ENCODE measurements around the gene EFNA1.
A peak's percentile ranks its signal among the peaks of the same experiment; 100 is the strongest.
"Not testable (repeated sequence)": the region's sequence is repeated elsewhere in the genome, so short reads cannot be mapped to it uniquely, and the experiment has no call there.

EFNA1 gene

DNA sequence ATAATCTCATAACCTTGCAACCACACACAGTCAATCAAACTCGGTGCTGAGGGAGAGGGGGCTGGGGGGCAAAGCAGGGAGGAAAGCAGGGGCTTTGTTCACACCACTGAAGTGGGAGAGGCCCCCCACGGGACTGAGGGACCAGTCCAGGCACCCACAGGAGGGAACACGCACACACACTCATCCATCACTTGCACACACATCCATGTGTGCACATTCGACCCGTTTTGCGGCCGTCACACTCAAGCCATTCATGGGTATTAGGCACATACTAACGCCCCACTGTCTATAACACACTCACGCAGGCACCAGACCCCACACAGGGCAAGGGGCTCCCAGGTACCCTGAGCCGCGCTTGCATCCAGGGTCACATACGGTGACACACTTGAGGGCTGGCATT is 35.0 kb upstream of the EFNA1 start:
- no peak for DNase-seq

DNA sequence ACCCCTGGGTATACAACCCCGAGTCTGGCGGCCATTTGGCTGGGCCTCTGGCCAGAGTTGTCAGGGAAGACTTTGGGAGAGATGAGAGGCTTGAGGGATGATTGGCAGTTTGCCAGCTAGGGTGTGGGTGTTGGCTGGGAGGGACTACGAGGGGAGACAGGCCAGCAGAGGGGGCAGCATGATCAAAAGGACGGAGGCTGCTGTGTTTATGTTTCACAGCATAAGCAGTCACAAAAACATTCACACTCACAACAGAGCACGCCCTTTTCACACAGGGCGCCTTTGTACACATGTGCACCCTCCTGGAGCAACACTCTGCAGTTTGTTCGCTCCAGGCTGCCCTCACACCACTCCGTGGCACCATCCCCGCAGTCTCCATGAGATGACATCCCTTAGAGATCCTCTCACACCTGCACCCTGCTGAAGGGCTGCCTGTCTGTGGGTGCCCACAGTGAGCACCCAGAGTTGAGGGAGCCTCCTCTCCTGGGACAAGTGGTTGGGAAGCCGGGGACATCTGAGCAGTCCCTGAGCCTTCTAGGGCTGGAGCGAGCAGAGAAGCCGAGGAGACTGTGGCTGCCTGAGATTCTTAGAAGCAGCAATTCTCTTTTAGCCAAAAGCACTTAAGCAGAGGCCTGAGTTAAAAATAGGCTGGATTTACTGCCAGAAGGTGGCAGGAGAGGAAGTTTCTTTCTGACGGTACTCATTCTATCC is 33.6 kb upstream of the EFNA1 start:
- peak; percentile 51 to 59 for DNase-seq

DNA sequence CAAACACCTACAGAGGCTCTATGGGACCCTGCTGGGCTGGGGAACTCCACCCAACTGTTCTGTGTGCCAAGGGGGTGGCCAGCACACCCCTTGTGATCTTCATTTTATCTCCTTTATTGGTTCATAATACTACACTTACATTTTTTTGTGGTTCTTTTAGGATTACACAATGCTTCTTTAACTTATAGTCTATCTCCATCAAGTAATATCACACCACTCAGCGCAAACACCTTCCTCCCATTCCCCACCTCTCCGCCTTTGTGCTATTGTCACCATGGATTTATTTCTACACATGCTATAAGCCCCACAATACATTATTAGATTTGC is 33.1 kb upstream of the EFNA1 start:
- no peak for DNase-seq

DNA sequence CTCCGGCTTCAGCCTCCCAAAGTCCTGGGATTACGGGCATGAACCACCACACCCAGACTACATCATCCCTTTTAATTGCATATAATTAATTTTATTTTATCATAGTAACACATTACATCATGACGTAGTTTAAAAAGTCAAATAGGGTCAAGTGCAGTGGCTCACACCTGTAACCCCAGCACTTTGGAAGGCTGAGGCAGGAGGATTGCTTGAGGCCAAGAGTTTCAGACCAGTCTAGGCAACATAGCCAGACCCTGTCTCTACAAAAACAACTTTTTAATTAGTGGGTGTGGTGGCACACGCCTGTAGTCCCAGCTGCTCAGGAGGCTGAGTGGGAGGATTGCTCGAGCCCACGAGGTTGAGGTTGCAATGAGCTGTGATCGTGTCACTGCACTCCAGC is 28.3 kb upstream of the EFNA1 start:
- no peak for DNase-seq

DNA sequence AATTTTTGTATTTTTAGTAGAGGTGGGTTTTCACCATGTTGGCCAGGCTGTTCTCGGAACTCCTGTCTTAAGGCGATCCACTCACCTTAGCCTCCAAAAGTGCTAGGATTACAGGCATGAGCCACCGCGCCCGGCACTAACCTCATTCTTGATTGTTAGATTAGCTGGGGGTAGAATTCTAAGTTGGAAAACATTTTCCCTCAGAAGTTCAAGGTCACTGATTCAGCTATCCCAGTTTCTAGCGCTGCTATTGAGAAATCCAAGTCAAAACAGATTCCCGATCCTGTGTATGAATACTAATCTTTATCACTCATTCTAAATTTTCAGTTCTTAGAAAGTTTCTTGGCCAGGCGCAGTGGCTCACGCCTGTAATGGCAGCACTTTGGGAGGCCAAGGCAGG is 24.4 kb upstream of the EFNA1 start:
- DNase-seq = no peak

DNA sequence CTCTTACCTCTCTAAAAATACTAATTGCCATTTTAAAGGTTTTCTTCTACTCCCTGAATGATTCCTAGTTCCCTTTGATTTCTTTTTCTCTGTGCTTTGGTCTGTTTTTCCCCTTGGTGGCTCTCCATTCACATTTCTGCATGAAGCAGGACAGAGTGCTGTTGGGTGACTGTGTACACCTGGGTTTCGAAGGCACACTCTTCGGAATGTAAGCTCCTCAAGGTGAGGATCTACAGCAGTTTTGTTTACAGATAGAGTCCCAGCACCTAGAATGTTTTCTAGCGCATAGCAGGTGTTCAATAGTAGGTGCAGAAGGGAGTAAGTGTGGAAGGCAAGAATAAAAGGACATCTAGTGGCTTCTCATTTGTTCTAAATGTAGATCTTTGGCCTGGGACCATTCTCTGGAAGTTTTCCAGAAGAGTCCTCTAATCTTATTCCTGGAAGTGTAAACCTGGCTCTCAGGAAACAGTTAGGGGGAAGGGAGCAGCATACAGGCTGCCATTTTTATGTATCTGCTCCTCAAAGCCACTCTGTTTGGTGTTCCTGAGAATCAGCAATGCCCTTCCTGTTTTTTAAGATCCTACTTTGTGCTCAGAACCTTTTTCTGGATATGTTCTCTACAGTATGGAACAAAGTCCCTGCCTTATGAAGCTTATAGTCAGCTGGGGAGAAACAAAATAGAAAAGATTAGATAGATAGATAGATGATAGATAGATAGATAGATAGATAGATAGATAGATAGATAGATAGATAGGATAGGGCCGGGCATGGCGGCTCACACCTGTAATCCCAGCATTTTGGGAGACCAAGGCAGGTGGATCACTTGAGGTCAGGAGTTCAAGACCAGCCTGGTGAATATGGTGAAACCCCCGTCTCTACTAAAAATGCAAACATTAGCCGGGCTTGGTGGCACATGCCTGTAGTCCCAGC is 22.8 kb upstream of the EFNA1 start:
- DNase-seq = no peak

DNA sequence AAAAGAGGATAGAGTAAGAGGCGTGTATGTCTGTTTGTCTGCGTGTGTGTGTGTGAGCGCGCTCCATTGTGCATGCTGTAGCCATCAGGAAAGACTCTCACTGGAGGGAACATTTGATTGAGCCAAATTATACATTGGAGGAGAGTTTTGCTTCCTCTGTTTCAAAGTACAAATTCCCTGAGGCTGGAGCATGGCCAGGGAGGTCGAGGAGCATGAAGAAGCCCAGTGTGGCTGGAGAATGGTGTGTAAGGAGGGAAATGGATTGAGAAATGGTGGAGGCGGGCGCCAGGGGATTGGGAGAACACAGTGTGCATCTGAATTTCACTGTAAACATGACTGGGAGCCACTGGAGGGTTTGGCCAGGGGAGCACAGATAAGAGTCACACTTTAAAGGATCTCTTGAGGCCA is 22.1 kb upstream of the EFNA1 start:
- no peak for DNase-seq

DNA sequence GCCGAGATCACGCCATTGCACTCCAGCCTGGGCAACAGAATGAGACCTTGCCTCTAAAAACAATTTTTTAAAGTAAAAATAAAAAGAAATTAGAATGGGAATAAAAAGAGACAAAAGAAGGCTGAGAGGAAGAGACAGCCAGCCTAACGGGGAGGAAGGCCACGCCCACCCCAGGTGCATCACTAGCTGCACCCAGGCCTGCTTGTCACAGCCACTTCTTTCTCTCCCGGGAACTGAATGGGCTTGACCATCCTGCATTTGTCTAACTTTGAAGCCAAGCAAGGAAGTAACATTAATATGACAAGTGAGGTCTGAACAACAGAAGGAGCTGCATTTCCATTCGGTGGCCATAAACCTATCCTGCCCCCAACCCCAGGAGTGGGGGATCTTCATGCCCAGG is 20.8 kb upstream of the EFNA1 start:
- DNase-seq = no peak

DNA sequence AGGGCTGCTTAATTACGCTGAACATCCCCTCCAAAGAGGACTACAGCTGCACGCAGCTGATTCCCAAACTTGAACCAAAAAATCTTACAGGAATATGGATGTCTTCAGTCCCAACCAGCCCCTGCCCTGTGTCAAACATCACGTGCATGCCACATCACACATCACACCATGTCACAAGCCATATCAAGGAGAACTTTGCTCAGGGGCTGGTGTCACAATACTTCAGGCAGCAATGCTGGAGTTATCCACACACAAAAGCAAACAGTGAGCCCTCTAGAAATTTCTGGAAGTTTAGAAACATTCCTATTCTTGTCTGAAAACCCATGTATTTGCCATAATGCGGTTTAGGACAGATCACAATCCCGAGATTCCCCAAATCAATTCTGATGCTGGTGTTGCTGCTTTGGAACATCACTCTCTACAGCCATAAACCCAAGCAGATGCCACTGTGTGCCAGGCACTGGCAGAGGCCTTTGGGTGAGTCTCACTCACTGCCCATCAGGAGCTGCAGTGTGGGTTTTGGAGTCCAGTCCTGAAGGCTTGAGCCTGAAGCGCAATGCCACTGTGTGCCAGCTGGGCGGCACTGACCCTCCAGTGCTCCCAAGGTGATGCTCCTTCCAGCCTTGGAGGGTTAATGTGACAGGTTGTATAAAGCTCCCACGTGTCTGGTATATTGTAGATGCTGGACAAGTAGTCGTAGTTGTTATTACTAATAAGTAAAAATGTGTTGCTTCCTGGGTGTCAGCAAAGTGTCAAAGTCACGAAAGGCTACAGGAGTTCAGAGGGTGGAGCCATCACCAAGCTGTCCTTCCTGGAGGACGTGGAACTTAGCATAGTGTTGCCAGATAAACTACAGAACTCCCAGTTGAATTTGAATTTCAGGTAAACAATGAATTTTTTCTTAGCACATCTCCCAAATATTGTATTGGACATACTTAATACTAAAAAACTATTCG is 20.1 kb upstream of the EFNA1 start:
- DNase-seq = no peak

DNA sequence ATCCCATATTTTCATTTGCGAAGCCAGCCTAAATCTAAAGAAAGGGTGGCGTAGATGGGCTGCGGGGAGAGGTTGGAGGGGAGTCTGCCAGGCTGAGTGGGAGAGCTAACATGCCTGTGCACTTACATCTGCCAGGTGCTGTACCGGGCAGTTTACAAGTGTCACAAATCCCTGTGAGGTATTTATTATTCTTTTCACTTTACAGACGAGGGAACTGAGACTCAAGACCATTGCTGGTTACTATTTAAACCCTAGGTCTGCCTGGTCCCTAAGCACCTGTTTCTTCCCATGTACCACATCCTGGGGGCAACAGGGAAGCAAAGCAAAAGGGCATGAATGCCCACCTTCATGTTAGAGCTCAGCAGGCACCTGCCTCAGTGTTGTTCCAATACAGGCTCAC is 19.4 kb upstream of the EFNA1 start:
- no peak for DNase-seq

DNA sequence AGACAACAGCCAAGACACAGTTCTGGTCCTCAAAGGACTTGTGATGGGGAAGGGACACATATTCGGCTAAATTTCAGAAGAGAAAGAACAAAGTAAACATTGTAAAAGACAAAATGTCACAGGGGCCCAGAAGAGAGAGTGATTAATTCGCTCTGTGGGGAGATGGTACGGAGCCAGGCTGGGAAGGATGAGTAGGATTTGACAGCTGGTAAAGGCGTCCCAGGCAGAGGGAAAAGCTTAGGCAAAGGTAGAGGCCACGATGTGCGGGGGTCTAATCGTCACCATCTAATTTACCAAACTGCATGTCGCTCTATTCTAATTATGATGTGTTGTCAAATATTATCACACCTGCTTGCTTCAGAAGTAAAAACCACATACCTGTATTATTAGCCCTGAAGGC is 17.3 kb upstream of the EFNA1 start:
- no peak for DNase-seq

DNA sequence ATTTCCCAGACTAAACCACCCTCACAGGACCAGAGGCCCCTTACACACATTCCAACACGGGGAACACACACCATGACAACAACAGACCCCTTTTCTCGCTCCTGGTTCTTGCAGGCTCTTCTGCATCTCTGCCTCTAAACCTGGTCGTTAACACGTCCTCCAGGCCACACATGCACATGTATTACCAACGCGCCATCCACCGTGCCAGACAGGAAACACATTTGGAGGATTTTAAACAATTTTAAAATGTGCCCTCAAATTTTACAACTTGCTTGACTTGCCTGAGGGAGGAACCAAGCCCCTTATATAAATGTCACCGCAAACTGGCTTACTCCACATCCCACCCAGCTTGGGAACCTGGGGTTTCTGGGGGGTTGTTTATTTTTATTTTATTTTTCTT is 16.9 kb upstream of the EFNA1 start:
- DNase-seq = no peak

DNA sequence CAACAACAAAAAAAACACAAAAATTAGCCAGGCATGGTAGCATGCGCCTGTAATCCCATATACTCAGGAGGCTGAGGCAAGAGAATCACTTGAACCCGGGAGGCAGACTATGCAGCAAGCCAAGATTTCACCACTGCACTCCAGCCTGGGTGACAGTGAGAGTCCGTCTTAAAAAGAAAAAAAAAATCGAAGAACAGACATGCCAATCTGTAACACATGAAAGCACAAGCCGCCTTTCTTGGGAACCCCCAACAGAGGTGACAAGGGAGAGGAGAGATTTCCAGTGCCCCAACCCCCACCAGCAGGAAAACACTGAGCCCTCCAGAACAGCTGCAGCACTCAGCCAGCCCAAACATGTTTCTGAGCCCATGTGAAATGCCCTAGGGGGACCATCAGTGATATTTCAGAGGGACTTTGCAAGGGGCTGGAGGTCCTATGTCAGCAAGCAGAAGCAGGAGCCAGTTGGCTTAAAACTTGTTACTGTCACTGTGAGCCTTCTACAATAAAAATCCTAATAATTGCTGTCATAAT is 14.2 kb upstream of the EFNA1 start:
- no peak for DNase-seq

DNA sequence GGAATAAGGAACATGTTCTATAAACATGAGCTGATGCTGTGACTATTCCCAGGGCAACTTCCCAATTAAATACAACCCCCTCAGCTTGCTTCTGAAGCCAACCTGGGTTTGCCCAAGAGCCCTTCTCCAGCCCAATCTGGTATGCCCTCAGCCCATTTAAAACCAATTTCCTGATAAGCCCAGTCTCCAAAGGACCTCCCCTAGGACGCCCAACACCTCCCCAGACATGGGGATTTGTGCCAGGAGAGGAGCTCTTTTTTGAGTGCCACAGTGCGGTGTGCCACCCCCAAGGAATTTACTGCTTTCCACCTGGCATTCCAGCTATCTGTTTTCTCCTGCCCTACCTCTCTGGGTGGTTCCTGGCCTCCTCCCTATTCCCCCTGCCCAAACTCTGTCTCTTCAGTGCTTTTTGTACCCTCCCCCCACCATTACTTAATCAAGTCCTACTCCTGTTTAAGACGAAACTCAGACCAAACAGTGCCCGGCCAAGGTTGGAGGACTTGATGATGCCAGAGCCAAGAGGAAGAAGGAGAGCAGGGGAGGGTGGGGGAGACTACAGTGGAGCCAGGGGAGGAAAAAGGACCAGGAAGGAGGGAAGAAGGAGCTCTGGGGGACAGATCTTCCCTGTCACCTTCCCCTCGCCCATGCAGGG is 11.4 kb upstream of the EFNA1 start:
- DNase-seq = no peak

DNA sequence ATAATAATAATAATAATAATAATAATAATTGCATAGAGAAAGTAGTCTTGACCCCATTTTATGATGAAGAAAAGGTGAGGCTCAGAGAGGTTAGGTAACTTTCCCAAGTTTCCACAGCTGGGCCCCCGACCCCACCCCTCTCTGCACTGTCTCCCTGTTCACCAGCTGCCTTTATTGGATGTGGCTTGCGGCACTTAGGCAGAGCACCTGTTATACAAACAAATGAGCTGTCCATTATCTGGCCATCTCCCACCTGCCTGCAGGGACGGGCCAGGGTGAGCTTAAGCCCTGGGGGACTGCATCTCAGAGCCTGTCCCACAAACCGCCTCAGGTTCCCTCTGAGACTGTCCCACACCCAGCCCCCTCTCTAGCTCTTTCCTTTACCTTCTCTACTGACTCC is 10.1 kb upstream of the EFNA1 start:
- DNase-seq = no peak

DNA sequence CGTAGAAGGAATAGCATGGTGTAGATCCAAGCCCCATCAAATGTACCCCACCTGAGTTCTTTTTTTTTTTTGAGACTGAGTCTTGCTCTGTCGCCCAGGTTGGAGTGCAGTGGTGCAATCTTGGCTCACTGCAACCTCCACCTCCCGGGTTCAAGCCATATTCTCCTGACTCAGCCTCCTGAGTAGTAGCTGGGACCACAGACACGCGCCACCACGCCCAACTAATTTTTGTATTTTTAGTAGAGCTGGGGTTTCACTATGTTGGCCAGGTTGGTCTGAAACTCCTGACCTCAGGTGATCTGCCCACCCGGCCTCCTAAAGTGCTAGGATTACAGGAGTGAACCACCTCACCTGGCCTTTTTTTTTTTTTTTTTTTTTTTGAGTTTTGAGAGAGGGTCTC is 9.6 kb upstream of the EFNA1 start:
- DNase-seq = not testable (repeated sequence)

DNA sequence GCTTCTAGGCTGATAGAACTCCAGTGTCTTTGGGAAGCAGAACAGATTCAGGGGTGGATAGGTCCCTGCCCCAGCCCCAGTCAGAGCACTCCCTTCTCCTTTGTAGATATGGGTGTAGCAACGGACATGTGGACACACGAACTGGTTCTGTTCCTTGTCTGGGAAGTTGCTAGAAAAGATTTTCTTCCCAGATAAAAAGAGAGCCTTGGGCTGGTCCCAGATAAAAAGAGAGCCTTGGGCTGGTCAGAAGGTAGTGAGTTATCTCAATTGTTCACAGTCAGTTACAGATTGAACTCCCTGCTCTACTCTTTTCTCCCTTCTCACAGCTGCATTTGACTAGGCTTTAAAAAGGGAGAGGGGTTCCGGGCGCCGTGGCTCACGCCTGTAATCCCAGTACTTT is 7.4 kb upstream of the EFNA1 start:
- no peak for DNase-seq

DNA sequence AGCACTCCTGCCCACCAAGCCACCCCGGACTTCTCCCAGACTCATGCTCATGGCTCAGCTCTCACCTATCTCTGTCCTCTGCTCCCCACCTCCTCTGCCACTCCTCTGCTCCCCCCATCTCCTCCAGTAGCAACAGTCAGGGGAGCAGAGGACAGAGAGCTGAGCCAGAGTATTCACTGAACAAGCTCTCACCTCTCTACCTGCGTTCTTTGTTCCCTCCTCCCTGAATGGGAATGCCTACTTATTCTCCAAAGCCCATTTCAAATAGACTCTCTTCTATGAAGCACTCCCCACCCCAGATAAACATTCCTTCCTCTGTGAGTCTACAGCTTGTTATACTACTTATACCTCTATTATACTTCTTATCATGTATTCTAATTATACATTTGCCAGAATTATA is 6.4 kb upstream of the EFNA1 start:
- no peak for DNase-seq

DNA sequence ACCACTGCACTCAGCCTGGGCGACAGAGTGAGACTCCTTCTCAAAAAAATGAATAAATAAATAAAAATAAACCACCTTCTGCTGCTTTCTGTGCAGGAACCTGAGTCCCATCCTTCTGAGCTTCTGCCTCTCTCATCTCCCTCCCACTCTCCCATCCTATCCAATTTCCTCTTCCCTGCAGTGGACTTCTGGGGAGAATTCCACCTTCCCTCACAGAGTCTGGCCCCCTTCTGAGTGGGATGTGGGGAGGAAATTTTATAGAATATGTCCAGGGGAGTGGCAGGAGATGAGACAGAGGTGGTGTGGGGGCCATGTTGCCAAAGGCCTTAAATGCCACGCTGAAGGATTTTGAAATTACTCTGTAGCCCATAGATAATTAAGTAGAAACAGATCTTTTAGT is 5.4 kb upstream of the EFNA1 start:
- DNase-seq = no peak

DNA sequence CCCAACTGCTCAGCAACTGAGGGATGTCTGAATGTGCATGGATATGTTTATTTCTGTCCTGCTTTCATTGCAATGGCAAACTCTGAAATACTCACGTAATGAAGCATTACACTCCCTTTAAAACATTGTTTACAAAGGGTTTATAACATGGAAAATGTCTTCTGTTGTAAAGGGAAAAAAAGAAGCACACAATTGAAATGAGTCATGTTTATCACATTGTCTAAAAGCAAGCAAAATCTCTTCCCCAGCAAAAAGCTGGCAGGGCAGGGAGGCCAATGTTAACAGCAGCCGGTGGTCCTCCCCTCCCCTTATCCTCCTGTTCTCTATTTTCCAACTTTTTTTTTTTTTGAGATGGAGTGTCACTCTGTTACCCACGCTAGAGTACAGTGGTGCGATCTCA is 3.9 kb upstream of the EFNA1 start:
- DNase-seq = no peak

DNA sequence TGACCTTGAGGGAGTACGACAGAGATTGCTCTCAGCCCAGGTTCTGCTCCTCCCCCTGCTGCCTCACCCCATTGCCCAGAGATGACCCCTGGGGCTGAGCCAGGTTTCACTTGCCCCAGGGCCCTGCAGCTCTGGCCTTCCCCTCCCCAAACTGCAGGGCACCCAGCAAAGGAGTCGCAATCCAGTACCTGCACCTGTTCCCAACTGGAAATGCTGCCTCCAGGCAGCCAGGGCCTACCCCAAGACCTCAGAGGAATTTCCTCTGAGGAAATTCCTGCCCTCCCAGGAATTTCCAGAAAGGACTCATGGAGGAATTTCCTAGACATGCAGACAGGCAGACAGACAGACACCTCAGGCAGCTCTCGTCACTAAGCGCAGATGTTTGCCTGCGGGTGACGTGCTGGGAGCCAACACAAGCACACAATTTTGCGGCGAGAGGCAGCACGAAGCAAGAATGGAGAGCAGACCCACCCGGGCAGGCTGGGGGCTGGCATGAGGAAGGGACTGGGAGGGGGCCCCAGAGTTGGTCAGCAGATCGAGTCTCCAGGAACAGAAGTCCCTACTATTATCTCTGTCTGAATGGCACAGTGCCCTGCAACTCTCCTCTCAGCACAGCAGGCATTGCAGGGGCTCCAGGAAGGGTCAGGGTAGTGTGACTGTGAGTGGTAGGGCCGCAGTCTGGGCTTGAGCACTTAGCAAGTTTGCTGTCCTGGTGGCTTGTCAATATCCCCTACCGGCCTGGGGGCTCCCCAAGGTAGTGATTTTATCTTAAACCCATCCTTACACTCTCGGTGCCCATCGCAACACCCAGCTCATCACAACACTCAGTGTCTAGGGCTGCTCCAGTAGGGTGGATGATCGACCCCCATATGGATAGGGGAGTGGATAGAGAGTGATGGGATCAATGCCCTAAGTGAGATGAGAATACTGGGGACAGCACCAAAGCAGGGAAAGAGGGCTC is 2.9 kb upstream of the EFNA1 start:
- DNase-seq = no peak

Measured in Kasumi-1 (cell line).